Measurements from ENCODE around the gene INSYN1. TPM values are rescaled to one million over a fixed set of nuclear protein-coding genes. Genes with fewer than 3 reads are reported as not detected.

INSYN1 gene
- total and polyA plus RNA-seq, 2 experiments from 2014 or later, result 9.2 to 9.6 TPM

- Histone ChIP-seq H3K27me3 (no peaks in the 10 kb centered on the region), H3K4me3 (no peak overlapping the region), H3K4me1 (ENCODE audit: low read depth) (peaks cover 24% of the 10 kb centered on the region), H3K27ac (no peak overlapping the region), H3K36me3 (no peaks in the 10 kb centered on the region), H3K9me3 (ENCODE audit: low read depth) (no peaks in the 10 kb centered on the region)
- TF ChIP-seq CTCF (IDR thresholded peaks at IDR 0.05; ENCODE audit: low read depth, low read length), result no peak
- peak in 1 of 2 donors; percentile 23 for DNase-seq (ENCODE audit: low read depth in 1 of 2, low spot score in 1 of 2)
Observed at GRCh38 chr15:73779974-73780373, 26.8 kb upstream of the INSYN1 start.

- H3K27me3 ChIP-seq, result no peaks in the 10 kb centered on the region
- no peak for TF ChIP-seq CTCF (IDR thresholded peaks at IDR 0.05; ENCODE audit: low read depth, low read length)
- H3K9me3 ChIP-seq (ENCODE audit: low read depth), result no peaks in the 10 kb centered on the region
- no peak for DNase-seq (ENCODE audit: low read depth in 1 of 2, low spot score in 1 of 2)
- no peaks in the 10 kb centered on the region for H3K36me3 ChIP-seq
- no peak overlapping the region for H3K4me3 ChIP-seq
- peaks cover 24% of the 10 kb centered on the region for H3K4me1 ChIP-seq (ENCODE audit: low read depth)
- H3K27ac ChIP-seq, result no peak overlapping the region
Observed at GRCh38 chr15:73777741-73778140, 24.6 kb upstream of the INSYN1 start.

GRCh38 chr15:73773428-73773827 lies 20.3 kb upstream of the INSYN1 start:
- DNase-seq (ENCODE audit: low read depth in 1 of 2, low spot score in 1 of 2), result no peak
- Histone ChIP-seq H3K27ac (no peak overlapping the region), H3K4me1 (ENCODE audit: low read depth) (peaks cover 11% of the 10 kb centered on the region), H3K36me3 (no peaks in the 10 kb centered on the region), H3K27me3 (no peaks in the 10 kb centered on the region), H3K9me3 (ENCODE audit: low read depth) (no peaks in the 10 kb centered on the region), H3K4me3 (no peak overlapping the region)
- no peak for TF ChIP-seq CTCF (IDR thresholded peaks at IDR 0.05; ENCODE audit: low read depth, low read length)

GRCh38 chr15:73771385-73772045 lies 18.4 kb upstream of the INSYN1 start:
- no peak for TF ChIP-seq CTCF (IDR thresholded peaks at IDR 0.05; ENCODE audit: low read depth, low read length)
- no peaks in the 10 kb centered on the region for H3K27me3 ChIP-seq
- H3K9me3 ChIP-seq (ENCODE audit: low read depth), result no peaks in the 10 kb centered on the region
- H3K36me3 ChIP-seq, result no peaks in the 10 kb centered on the region
- H3K4me3 ChIP-seq, result no peak overlapping the region
- H3K27ac ChIP-seq, result no peak overlapping the region
- H3K4me1 ChIP-seq (ENCODE audit: low read depth), result peaks cover 4% of the 10 kb centered on the region
- DNase-seq (ENCODE audit: low read depth in 1 of 2, low spot score in 1 of 2), result no peak

- Histone ChIP-seq H3K4me1 (ENCODE audit: low read depth) (peaks cover 1% of the 10 kb centered on the region), H3K4me3 (no peak overlapping the region), H3K36me3 (no peaks in the 10 kb centered on the region), H3K9me3 (ENCODE audit: low read depth) (no peaks in the 10 kb centered on the region), H3K27ac (no peak overlapping the region), H3K27me3 (no peaks in the 10 kb centered on the region)
- no peak for TF ChIP-seq CTCF (IDR thresholded peaks at IDR 0.05; ENCODE audit: low read depth, low read length)
- no peak for DNase-seq (ENCODE audit: low read depth in 1 of 2, low spot score in 1 of 2)
Observed at GRCh38 chr15:73770050-73770449, 16.9 kb upstream of the INSYN1 start.

Data from cardiac muscle cell (in vitro differentiated cells and primary cell).